ENCODE results near the gene SORCS2. TPM values are rescaled to one million over a fixed set of nuclear protein-coding genes. Genes with fewer than 3 reads are reported as not detected.

Gene SORCS2
- total and polyA plus RNA-seq, 2 of the 4 experiments (the other 2 are of a cell fraction): 0.36 to 0.62 TPM

GRCh38 chr4:7474320-7474719 lies 282.0 kb downstream of the SORCS2 start:
- no peak for DNase-seq
- H3K27ac ChIP-seq (ENCODE audit: insufficient read depth, low read length): no peak overlapping the region
- no peak overlapping the region for H2BK20ac ChIP-seq (ENCODE audit: low read depth, low read length)
- no CpG with 5 or more reads among the region's 7 CpGs for whole genome bisulfite sequencing, 2 experiments (ENCODE audit: extremely low coverage in 2 of 2, insufficient read length in 1 of 2)
- H3K9me1 ChIP-seq (ENCODE audit: insufficient read depth, low read length): no peaks in the 10 kb centered on the region
- H2BK15ac ChIP-seq (ENCODE audit: low read depth, low read length): no peak overlapping the region
- H3K9ac ChIP-seq (ENCODE audit: low read depth, low read length): no peak overlapping the region
- H3K4me2 ChIP-seq (ENCODE audit: low read depth, low read length): no peak overlapping the region
- H3K4ac ChIP-seq (ENCODE audit: low read depth, low read length): no peak overlapping the region
- H3K79me1 ChIP-seq (ENCODE audit: low read depth in 1 of 2, low read length in 2 of 2): no peaks in the 10 kb centered on the region
- H2AK5ac ChIP-seq (ENCODE audit: low read depth, low read length): no peak overlapping the region
- no peak overlapping the region for H4K5ac ChIP-seq (ENCODE audit: low read depth, low read length)
- no peak overlapping the region for H2BK120ac ChIP-seq (ENCODE audit: low read depth, low read length)
- no peak overlapping the region for H2AFZ ChIP-seq (replicated peaks; ENCODE audit: low read length, poor library complexity)
- H3K27me3 ChIP-seq (ENCODE audit: control insufficient read depth, insufficient read depth, low read length): peaks cover 41% of the 10 kb centered on the region
- no peaks in the 10 kb centered on the region for H3K9me3 ChIP-seq (ENCODE audit: control insufficient read depth, insufficient read depth, low read length)
- intact Hi-C loops (cut with micrococcal nuclease): no loop called here
- dilution Hi-C loops (cut with HindIII; ENCODE audit: low sequenced_read_pairs, unreplicated experiment): no loop called here
- no peak for ATAC-seq (ENCODE audit: low read depth)
- H4K8ac ChIP-seq (ENCODE audit: low read depth in 2 of 2, low read length in 2 of 2): no peak overlapping the region
- H3K56ac ChIP-seq (ENCODE audit: extremely low read depth, insufficient read depth, low read length): no peak overlapping the region
- POLR2A ChIA-PET (ENCODE audit: unreplicated experiment): no interaction called here
- no peak overlapping the region for H2BK5ac ChIP-seq (ENCODE audit: low read depth, low read length, poor library complexity, severe bottlenecking)
- TF ChIP-seq RFX5 (IDR thresholded peaks at IDR 0.05; ENCODE audit: low read depth, low read length) (no peak), NFE2L2 (IDR thresholded peaks at IDR 0.05; ENCODE audit: low read depth, low read length) (no peak), RAD21 (IDR thresholded peaks at IDR 0.05; ENCODE audit: low read length) (no peak), MXI1 (IDR thresholded peaks at IDR 0.05; ENCODE audit: borderline replicate concordance, low read depth, low read length) (no peak), SMC3 (IDR thresholded peaks at IDR 0.05; ENCODE audit: low read depth, low read length) (no peak)
- no peak overlapping the region for H3K23ac ChIP-seq (ENCODE audit: low read depth, low read length)
- CTCF ChIA-PET: no interaction called here
- BruUV-seq (replicated peaks): no TSS peak
- no peaks in the 10 kb centered on the region for H3K36me3 ChIP-seq (ENCODE audit: control insufficient read depth, insufficient read depth, low read length)
- H3K4me1 ChIP-seq (ENCODE audit: control insufficient read depth, insufficient read depth, low read length): no peaks in the 10 kb centered on the region
- H4K20me1 ChIP-seq (ENCODE audit: insufficient read depth, low read length): no peaks in the 10 kb centered on the region
- no peak overlapping the region for H3K14ac ChIP-seq (replicated peaks; ENCODE audit: low read depth, low read length)
- H3K18ac ChIP-seq (ENCODE audit: low read depth, low read length): no peak overlapping the region
- no peak overlapping the region for H2AK9ac ChIP-seq (replicated peaks; ENCODE audit: low read depth, low read length, poor library complexity)
- H4K91ac ChIP-seq (ENCODE audit: insufficient read depth, low read depth, low read length): no peak overlapping the region
- in situ Hi-C loops (cut with MboI; ENCODE audit: low sequenced_read_pairs): no loop called here
- H3K4me3 ChIP-seq (ENCODE audit: insufficient read depth, low read depth, low read length): no peak overlapping the region
